ENCODE measurements around the gene HIRIP3.

HIRIP3 gene

GRCh38 chr16:29994600-29995323 is 655 bp downstream of the HIRIP3 start:
- H3K4me3 ChIP-seq (ENCODE audit: low read depth, low read length) = peak overlapping the region; percentile 93
- TF ChIP-seq CTCF (IDR thresholded peaks at IDR 0.05; ENCODE audit: insufficient read depth, low read length, missing control alignments) = no peak
- CTCF ChIA-PET = interaction anchor here (1.0 to 3.3 kb wide), 3 partner anchors 11 to 37 kb away, joined by 3 to 23 read pairs (median 4); partner anchors contain the start of gene TLCD3B
- POLR2A ChIA-PET = interaction anchor here (1.1 to 2.9 kb wide), 3 partner anchors 9 to 21 kb away, joined by 3 to 18 read pairs (median 4); partner anchors contain the start of gene TAOK2
- no peak for DNase-seq (ENCODE audit: low read depth, low spot score)

GRCh38 chr16:29993903-29994599 is 1.4 kb downstream of the HIRIP3 start:
- H3K4me3 ChIP-seq (ENCODE audit: low read depth, low read length) = peak overlapping the region; percentile 93
- ChIA-PET POLR2A (interaction anchor here (1.0 to 2.9 kb wide), 4 partner anchors 8 to 20 kb away, joined by 3 to 18 read pairs (median 4); partner anchors contain the start of gene TAOK2), CTCF (interaction anchor here (0.6 to 1.7 kb wide), 2 partner anchors 31 to 182 kb away, joined by 3 to 5 read pairs; partner anchors contain the start of gene PRRT2)
- no peak for TF ChIP-seq CTCF (IDR thresholded peaks at IDR 0.05; ENCODE audit: insufficient read depth, low read length, missing control alignments)
- DNase-seq (ENCODE audit: low read depth, low spot score) = no peak

GRCh38 chr16:29993191-29993902 is 2.1 kb downstream of the HIRIP3 start:
- ChIA-PET CTCF (interaction anchor here (0.6 to 1.7 kb wide), 3 partner anchors 31 to 181 kb away, joined by 3 to 5 read pairs (median 3); partner anchors contain the start of genes PRRT2 and TLCD3B), POLR2A (interaction anchor here (1.0 to 2.9 kb wide), 3 partner anchors 8 to 20 kb away, joined by 3 to 18 read pairs (median 3); partner anchors contain the start of gene TAOK2)

GRCh38 chr16:29992344-29992967 is 3.0 kb downstream of the HIRIP3 start:
- CTCF ChIA-PET = interaction anchor here (1.2 to 1.7 kb wide), 2 partner anchors 30 to 39 kb away, joined by 3 to 5 read pairs; partner anchors contain the start of gene TLCD3B
- no peak overlapping the region for H3K4me3 ChIP-seq (ENCODE audit: low read depth, low read length)
- no peak for DNase-seq (ENCODE audit: low read depth, low spot score)
- TF ChIP-seq CTCF (IDR thresholded peaks at IDR 0.05; ENCODE audit: insufficient read depth, low read length, missing control alignments) = no peak
- POLR2A ChIA-PET = no interaction called here

More at GRCh38 chr16:29993191-29993902, 2.1 kb downstream of the HIRIP3 start:
- no peak overlapping the region for H3K4me3 ChIP-seq (ENCODE audit: low read depth, low read length)
- no peak for DNase-seq (ENCODE audit: low read depth, low spot score)
- no peak for TF ChIP-seq CTCF (IDR thresholded peaks at IDR 0.05; ENCODE audit: insufficient read depth, low read length, missing control alignments)

GRCh38 chr16:29991571-29991904 is 3.9 kb downstream of the HIRIP3 start:
- CTCF ChIA-PET = interaction anchor here (1.5 kb wide), 1 partner anchor 14 kb away, joined by 3 read pairs; no protein-coding TSS in a partner anchor
- H3K4me3 ChIP-seq (ENCODE audit: low read depth, low read length) = no peak overlapping the region
- POLR2A ChIA-PET = interaction anchor here (1.0 to 1.3 kb wide), 2 partner anchors 18 to 74 kb away, joined by 3 read pairs; no protein-coding TSS in a partner anchor
- DNase-seq (ENCODE audit: low read depth, low spot score) = no peak
- TF ChIP-seq CTCF (IDR thresholded peaks at IDR 0.05; ENCODE audit: insufficient read depth, low read length, missing control alignments) = no peak

All from AG04449 (cell line).